HG02798 (cell line): ENCODE results near the gene ZNF12.

Experiments used
- ATAC-seq: cut with Tn5 transposase; IDR thresholded peaks from one replicate; pipeline ENCODE4 v1.9.1; 2021; ENCODE audit warnings: mild to moderate bottlenecking; ENCODE audit not compliant: unreplicated experiment, poor library complexity

The ZNF12 gene

DNA sequence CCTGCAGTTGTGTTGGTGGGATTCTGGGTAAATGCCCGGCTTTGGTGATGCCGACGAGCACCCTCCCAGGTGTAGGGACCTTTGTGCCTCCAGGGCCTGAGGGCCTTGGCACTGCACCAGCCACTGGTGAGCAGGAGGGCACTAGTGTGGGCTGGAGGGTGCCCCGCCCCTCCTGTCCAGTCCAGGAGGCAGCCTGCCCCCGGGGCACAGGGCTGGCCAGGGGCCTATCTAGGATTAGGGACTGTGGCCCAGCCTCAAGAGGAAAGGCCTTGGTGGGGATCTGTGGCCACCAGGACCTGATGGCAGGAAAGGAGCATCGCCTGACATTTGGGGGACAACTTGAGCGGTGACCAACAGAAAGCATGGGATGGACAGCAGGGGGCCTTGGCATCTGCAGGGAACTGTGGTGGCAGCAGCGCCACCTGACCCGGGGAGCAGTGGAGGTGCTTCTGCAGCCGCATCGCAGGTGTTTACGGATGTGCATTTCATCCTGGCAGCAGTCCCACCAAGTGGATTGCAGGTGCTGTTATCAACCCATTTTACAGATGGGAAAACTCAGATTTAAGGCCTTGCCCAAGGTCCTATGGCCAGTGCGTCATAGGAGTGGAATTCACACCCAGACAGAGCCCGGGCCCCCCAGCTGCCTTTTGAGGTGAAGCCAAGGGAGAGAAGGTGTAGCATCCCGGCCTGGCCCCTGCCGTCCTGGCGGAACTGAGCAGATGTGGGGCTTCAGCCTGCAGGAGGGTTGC is 58.5 kb downstream of the ZNF12 start:
- no peak for ATAC-seq

GRCh38 chr7:6647541-6647940 is 59.2 kb downstream of the ZNF12 start:
- ATAC-seq, result no peak

DNA sequence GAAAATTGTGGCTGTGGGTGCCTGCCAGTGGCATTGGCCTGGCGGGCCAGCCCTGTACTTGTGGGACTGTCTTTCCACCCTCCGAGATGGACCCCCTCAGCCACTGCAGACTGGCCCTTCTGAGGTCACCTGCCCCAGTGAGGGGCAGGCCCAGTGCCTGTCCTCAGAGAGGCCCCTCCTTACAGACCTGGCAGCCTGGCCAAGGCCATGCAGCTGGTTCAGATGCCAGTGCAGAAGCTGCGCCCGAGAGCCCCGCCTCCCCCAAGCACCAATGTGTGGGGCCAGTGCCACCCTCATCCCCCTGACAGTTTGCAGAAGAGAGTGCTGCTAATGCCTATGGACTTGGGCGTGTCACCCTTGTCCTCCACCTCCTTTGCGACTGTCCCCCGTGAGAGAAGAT is 59.7 kb downstream of the ZNF12 start:
- ATAC-seq, result no peak

GRCh38 chr7:6646465-6646864 is 60.3 kb downstream of the ZNF12 start:
- no peak for ATAC-seq

DNA sequence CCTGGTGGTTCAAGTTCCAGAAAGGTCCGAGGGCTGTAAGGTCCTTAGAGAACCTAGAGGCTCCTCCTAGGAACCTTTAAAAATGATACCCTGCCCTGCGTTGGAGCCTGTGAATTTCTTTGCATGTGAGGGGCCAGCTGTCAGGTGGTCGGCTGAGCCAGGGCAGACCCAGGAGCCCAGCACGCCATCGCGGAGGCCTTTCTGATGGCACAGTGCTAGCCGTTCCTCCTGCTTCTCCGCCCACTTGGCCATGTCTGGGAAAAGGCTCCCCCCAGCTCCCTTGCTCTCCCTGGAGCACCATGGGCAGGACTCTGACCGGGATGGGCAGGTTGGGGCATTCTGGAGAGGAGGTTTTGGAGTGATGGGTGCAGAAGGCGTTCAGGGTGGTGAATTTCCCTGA is 62.0 kb downstream of the ZNF12 start:
- ATAC-seq, result no peak

DNA sequence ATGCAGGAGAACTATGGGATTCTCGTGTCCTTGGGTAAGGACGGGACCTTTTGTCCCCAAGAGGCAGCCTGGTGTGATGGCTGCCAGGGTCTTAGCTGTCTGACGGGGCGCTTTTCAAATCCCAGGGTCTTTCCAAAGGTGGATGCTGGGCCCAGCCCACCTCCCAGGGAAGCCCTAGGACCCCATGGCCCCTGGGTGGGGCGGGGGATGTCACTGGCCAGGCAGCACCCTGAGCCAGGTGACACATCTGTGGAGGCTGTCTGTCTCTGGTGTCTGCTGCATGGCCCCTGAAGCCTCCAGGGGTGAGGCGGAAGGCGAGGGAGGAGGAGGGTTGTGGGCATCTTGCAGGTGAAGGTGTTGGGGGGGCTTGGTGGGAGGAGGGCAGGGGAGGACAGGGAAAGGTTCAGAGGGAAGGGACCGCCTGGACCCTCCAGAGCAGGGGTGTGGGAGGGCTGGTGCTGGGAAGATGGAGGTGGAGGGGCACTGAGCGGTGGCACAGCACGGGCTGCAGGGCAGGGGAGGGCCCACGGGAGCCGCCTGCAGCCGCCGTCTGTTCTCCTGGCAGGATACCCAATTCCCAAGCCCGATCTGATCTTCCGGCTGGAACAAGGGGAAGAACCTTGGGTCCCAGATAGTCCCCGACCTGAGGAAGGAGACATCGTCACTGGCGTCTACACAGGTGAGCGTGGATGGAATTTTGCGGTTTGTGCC is 62.7 kb downstream of the ZNF12 start:
- ATAC-seq, result no peak

DNA sequence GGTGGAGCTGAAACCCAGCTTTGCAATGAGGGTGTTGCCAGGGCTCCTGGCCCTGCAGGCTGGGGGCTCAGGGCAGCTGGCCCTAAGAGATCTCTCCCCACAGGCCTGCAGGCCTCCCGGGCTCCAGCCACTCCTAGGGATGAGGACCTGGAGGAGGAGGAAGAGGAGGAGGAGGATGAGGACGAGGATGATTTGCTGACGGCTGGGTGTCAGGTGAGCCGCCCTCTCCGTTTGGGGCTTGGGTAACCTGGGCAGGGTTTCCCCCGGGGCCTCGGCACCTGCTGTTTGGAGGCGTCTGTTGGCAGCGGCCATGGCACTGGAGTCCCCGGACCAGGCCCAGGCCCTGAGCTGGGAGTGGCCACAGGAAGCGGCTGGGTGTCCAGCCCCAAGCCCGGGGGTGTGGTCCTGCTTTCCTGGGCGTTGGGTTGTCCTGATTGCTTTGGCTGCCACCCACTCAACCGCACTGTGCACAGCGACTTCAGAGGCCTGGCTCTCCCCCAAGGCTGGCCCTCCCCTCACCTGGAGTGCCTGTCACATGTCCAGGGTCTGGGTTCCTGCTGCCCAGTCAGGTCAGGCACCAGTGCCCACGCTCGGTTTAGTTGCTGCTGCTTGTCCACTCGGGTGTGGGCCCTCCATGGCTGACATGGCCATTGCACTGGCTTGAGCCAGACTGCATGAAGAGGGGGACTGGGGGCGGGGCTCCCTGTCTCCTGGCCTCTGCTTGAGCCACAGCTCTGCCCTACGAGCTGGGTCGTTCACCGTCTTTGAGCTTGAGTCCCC is 63.7 kb downstream of the ZNF12 start:
- ATAC-seq, result no peak

- no peak for ATAC-seq
Observed at GRCh38 chr7:6642239-6642839, 64.4 kb downstream of the ZNF12 start.

GRCh38 chr7:6641305-6642035 is 65.3 kb downstream of the ZNF12 start:
- no peak for ATAC-seq

- no peak for ATAC-seq
Observed at GRCh38 chr7:6640246-6640721, 66.5 kb downstream of the ZNF12 start.

GRCh38 chr7:6639627-6640026 is 67.1 kb downstream of the ZNF12 start:
- ATAC-seq, result no peak

- no peak for ATAC-seq
Observed at GRCh38 chr7:6639032-6639431, 67.7 kb downstream of the ZNF12 start.
